K562 (cell line): ENCODE data around the gene NLRC3. TPM values are rescaled to one million over a fixed set of nuclear protein-coding genes. Genes with fewer than 3 reads are reported as not detected.

Experiments used
- CREB1 ChIP-seq, 2 experiments: sonication (generic) in 1 of 2; formaldehyde crosslinking in 1 of 2; IDR thresholded peaks; 2 replicates each; pipeline versions ENCODE4 v1.6.1 to v1.8.0; 2012 to 2022; ENCODE audit warnings: inconsistent platforms in 1 of 2, mild to moderate bottlenecking in 1 of 2, missing genetic modification reagents in 1 of 2, moderate library complexity in 1 of 2
- CREM ChIP-seq: IDR thresholded peaks from 2 replicates; pipeline ENCODE4 v1.6.1; 2014; ENCODE audit warnings: antibody characterized with exemption, low read depth
- ERF ChIP-seq: fragments of 450-650 bp; formaldehyde crosslinking; IDR thresholded peaks from 2 replicates; pipeline ENCODE4 v1.4.0; 2020; ENCODE audit warnings: mild to moderate bottlenecking, mixed read lengths
- GTF2B ChIP-seq: IDR thresholded peaks from 2 replicates; pipeline ENCODE4 v1.6.1; 2011; ENCODE audit not compliant: insufficient read length; ENCODE audit errors: extremely low read depth
- GTF2E2 ChIP-seq: fragments of 200-800 bp; sonication (Bioruptor generic); IDR thresholded peaks from 2 replicates; pipeline ENCODE4 v1.6.1; 2016; ENCODE audit warnings: missing genetic modification characterization, missing compliant biosample characterization
- JUNB ChIP-seq: fragments of 450-650 bp; formaldehyde crosslinking; conservative IDR thresholded peaks from 2 replicates; pipeline ENCODE4 v1.4.0; 2020; ENCODE audit warnings: mild to moderate bottlenecking
- MGA ChIP-seq: fragments of 450-650 bp; IDR thresholded peaks from 2 replicates; pipeline ENCODE4 v1.6.1; 2016; ENCODE audit warnings: mild to moderate bottlenecking, moderate library complexity
- MIER1 ChIP-seq: fragments of 450-650 bp; IDR thresholded peaks from 2 replicates; pipeline ENCODE4 v1.6.1; 2016; ENCODE audit warnings: antibody characterized with exemption, mild to moderate bottlenecking, low read depth
- PRPF4 ChIP-seq: fragments of 200-400 bp; formaldehyde crosslinking; IDR thresholded peaks from one replicate; pipeline ENCODE4 v1.6.1; 2017; ENCODE audit warnings: low read length, low read depth, mild to moderate bottlenecking; ENCODE audit not compliant: insufficient read depth, poor library complexity, severe bottlenecking
- SMC3 ChIP-seq: conservative IDR thresholded peaks from 2 replicates; pipeline ENCODE4 v1.6.1; 2011; ENCODE audit warnings: low read depth, low read length, improper control_type of control experiment; ENCODE audit not compliant: insufficient read depth
- THRAP3 ChIP-seq: fragments of 450-650 bp; IDR thresholded peaks from 2 replicates; pipeline ENCODE4 v1.6.1; 2016; ENCODE audit warnings: mild to moderate bottlenecking, inconsistent platforms, borderline replicate concordance
- YY1 ChIP-seq, 3 experiments: IDR thresholded peaks; 2 replicates each; pipeline ENCODE4 v1.6.1; 2011; ENCODE audit warnings: low read length in 2 of 3, mild to moderate bottlenecking in 2 of 3, moderate library complexity in 2 of 3, borderline replicate concordance in 1 of 3, control low read depth in 1 of 3, low read depth in 1 of 3; ENCODE audit not compliant: insufficient read depth in 3 of 3, insufficient replicate concordance in 2 of 3, control insufficient read depth in 1 of 3, insufficient read length in 1 of 3; ENCODE audit errors: extremely low read depth in 1 of 3
- ZBTB17 ChIP-seq: fragments of 450-650 bp; formaldehyde crosslinking; IDR thresholded peaks from 2 replicates; pipeline ENCODE4 v1.4.0; 2020; ENCODE audit warnings: mild to moderate bottlenecking
- polyA plus RNA-seq, 8 experiments: library from polyadenylated mRNA; depleted of rRNA in 4 of 8; stranded (reverse) in 5 of 8; unstranded in 3 of 8; fragments of >200 nt; fragmentation: Nextera tagmentation in 2 of 8; fragmentation: Illumina TruSeq in 1 of 8; extraction: Ambion mirVana in 2 of 8; extraction: Trizol in 1 of 8; gene quantifications; 2 replicates each; pipeline versions ENCODE4 v1.2.1 to v1.2.3, GENCODE V29; 2011 to 2014; ENCODE audit warnings: inconsistent platforms in 1 of 8, missing spikeins in 1 of 8
- total RNA-seq, 7 experiments: library from RNA; depleted of rRNA in 6 of 7; stranded (reverse); fragments of >200 nt in 6 of 7; fragmentation: Illumina TruSeq in 2 of 7; extraction: Trizol in 2 of 7; gene quantifications; 2 replicates each; pipeline versions ENCODE4 v1.2.1 to v1.2.3, GENCODE V29; 2011 to 2021; ENCODE audit warnings: low replicate concordance in 1 of 7

The NLRC3 gene
- total and polyA plus RNA-seq, 9 of the 15 experiments (the other 6 are each of a cell fraction or from before 2014, with no cell fraction given), result 0.03 to 0.13 (median 0.03) TPM; not detected in 4

- TF ChIP-seq SMC3 (no peak), YY1 (IDR thresholded peaks at IDR 0.05; ENCODE audit: borderline replicate concordance in 1 of 3, control insufficient read depth in 1 of 3, extremely low read depth in 1 of 3, insufficient read depth in 3 of 3, insufficient read length in 1 of 3, insufficient replicate concordance in 2 of 3, low read depth in 1 of 3, low read length in 2 of 3) (no peak), PRPF4 (no peak), CREM (peak; percentile 4; the same call in 1 of the 2 replicates), GTF2B (no peak), GTF2E2 (tag) (no peak), MGA (no peak), ZBTB17 (no peak), ERF (CRISPR knock-in tag) (no peak), JUNB (no peak), MIER1 (no peak), CREB1 (IDR thresholded peaks at IDR 0.05) (no peak), CREB1 (CRISPR knock-in tag; IDR thresholded peaks at IDR 0.05) (no peak), THRAP3 (no peak)
These were observed 34.2 kb upstream of the NLRC3 start, which contains the start of gene SLX4 (continued) for GRCh38 chr16:3611146-3611975.
